Activated T-cell treated with anti-CD3 and anti-CD28 coated beads, Interleukin-2, amount 50 U/mL, for 72 hours (primary cell): ENCODE results near the gene ZCCHC2. TPM values are rescaled to one million over a fixed set of nuclear protein-coding genes. Genes with fewer than 3 reads are reported as not detected.
A peak's percentile ranks its signal among the peaks of the same experiment; 100 is the strongest.

Experiments used
- ATAC-seq, 2 donors: fragments of 150-1000 bp; cut with Tn5 transposase; replicated peaks in 1 of 2; 2 replicates each; pipeline ENCODE4 v1.10.0; 2021; ENCODE audit warnings: moderate library complexity in 2 of 2, mild to moderate bottlenecking in 1 of 2
- DNase-seq, 2 donors: peaks; one replicate each; pipeline ENCODE4 v3.0.0; 2021 to 2022; ENCODE audit warnings: mixed read lengths in 1 of 2
- H3K27ac Mint-ChIP-seq: one replicate; pipeline ENCODE4 v1.8.0; 2022; ENCODE audit warnings: mild to moderate bottlenecking, moderate library complexity, mixed read lengths
- H3K27me3 Mint-ChIP-seq: one replicate; pipeline ENCODE4 v1.8.0; 2022; ENCODE audit warnings: low read depth, mixed read lengths
- H3K36me3 Mint-ChIP-seq, 2 donors: one replicate each; pipeline ENCODE4 v1.8.0; 2022; ENCODE audit warnings: mixed read lengths in 2 of 2, mild to moderate bottlenecking in 1 of 2; ENCODE audit not compliant: insufficient read depth in 2 of 2
- H3K4me1 Mint-ChIP-seq: one replicate; pipeline ENCODE4 v1.8.0; 2022; ENCODE audit warnings: low read depth, mixed read lengths
- H3K4me3 Mint-ChIP-seq, 2 donors: one replicate each; pipeline ENCODE4 v1.8.0; 2022; ENCODE audit warnings: mild to moderate bottlenecking in 2 of 2, mixed read lengths in 2 of 2, moderate library complexity in 2 of 2
- H3K9me3 Mint-ChIP-seq, 2 donors: one replicate each; pipeline ENCODE4 v1.8.0; 2022; ENCODE audit warnings: mixed read lengths in 2 of 2
- total RNA-seq, 2 donors: library from RNA; stranded (reverse); gene quantifications; one replicate each; pipeline ENCODE4 v1.2.3, GENCODE V29; 2022

The ZCCHC2 gene
- total RNA-seq, 2 donors from 2014 or later = 38.7 to 42.6 TPM

GRCh38 chr18:62596145-62597005 lies 73.5 kb downstream of the ZCCHC2 start:
- peak overlapping the region; percentile 69 to 76 for H3K4me3 Mint-ChIP-seq
- H3K9me3 Mint-ChIP-seq = peaks cover 0 to 1% of the 10 kb centered on the region in 2 donors
- peak; percentile 53 to 56 for ATAC-seq

GRCh38 chr18:62601871-62602270 lies 79.0 kb downstream of the ZCCHC2 start:
- DNase-seq (no peak), ATAC-seq (no peak)
- Mint-ChIP-seq H3K4me1 (peaks cover 5% of the 10 kb centered on the region), H3K27ac (no peak overlapping the region), H3K27me3 (peaks cover 67% of the 10 kb centered on the region), H3K4me3 (no peak overlapping the region), H3K36me3 (no peaks in the 10 kb centered on the region), H3K9me3 (no peaks in the 10 kb centered on the region)

More at GRCh38 chr18:62596145-62597005, 73.5 kb downstream of the ZCCHC2 start:
- DNase-seq = peak; percentile 8 to 18
- Mint-ChIP-seq H3K27me3 (peaks cover 54% of the 10 kb centered on the region), H3K27ac (no peak overlapping the region), H3K36me3 (peaks cover 0 to 1% of the 10 kb centered on the region in 2 donors), H3K4me1 (peaks cover 6% of the 10 kb centered on the region)

DNA sequence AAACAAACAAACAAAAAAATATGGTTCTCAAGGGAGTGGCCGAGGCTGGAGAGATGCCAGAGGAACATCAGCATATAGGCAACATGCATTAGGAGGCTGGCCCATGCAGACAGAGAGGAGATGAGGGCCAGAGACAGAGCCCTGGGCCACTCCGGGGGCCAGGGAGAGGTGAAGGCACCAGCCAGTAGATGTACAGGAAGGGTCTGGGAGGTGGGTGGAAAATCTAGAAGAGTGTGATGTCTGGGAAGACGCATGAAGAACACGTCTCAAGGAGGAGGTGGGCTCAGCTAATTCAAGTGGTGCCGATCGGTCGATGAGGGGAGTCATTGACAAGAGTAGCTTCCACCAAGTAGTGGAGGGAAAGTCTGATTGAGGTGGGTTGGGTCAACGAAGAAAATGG lies 79.9 kb downstream of the ZCCHC2 start:
- H3K36me3 Mint-ChIP-seq = no peaks in the 10 kb centered on the region
- ATAC-seq (no peak), DNase-seq (no peak)
- no peaks in the 10 kb centered on the region for H3K9me3 Mint-ChIP-seq
- H3K4me1 Mint-ChIP-seq = no peaks in the 10 kb centered on the region
- H3K4me3 Mint-ChIP-seq = no peak overlapping the region
- peaks cover 59% of the 10 kb centered on the region for H3K27me3 Mint-ChIP-seq
- no peak overlapping the region for H3K27ac Mint-ChIP-seq

DNA sequence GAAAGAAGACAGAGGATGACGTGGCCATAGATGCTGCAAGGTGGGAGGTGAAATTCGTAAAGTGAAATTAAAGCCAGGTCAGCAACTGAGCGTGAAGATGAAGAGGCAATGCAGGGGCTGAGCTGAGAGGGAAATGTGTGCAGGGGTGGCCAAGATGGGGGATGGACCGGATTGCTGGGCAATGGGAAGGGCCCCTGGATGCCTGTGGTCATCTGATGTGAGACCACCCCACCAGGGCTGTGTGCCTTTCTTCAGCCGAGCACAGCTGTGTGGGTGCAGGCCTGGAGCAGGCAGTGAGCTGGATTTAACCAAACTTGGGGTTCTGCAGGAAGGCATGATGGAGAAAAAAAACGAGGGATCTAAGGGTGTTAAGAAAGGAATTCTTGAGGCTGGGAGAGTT lies 80.4 kb downstream of the ZCCHC2 start:
- H3K4me3 Mint-ChIP-seq = no peak overlapping the region
- peaks cover 54% of the 10 kb centered on the region for H3K27me3 Mint-ChIP-seq
- no peaks in the 10 kb centered on the region for H3K36me3 Mint-ChIP-seq
- no peak for ATAC-seq
- no peaks in the 10 kb centered on the region for H3K9me3 Mint-ChIP-seq
- no peaks in the 10 kb centered on the region for H3K4me1 Mint-ChIP-seq
- DNase-seq = no peak
- no peak overlapping the region for H3K27ac Mint-ChIP-seq

DNA sequence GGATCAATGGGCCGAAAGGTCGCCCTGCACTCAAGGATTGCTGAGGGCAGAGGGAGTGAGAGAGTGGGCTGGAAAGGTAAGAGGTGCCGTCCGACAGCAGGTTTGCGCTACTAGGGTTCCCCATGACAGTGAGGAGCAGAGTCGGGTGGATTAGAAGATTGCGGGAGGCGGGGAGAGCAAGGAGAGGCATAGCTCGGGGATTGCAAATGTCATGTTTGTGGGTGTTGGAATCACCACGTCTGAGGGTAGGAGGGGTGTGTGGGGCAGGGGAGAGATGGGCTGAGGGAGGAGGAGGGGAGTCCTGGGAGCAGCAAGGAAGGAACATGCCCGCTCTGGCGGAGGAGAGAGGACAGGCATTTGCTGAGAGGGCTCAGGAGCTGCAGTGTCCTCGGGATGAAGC lies 81.2 kb downstream of the ZCCHC2 start:
- no peak overlapping the region for H3K27ac Mint-ChIP-seq
- no peaks in the 10 kb centered on the region for H3K9me3 Mint-ChIP-seq
- no peak for DNase-seq
- no peaks in the 10 kb centered on the region for H3K36me3 Mint-ChIP-seq
- H3K4me3 Mint-ChIP-seq = no peak overlapping the region
- H3K27me3 Mint-ChIP-seq = peaks cover 47% of the 10 kb centered on the region
- H3K4me1 Mint-ChIP-seq = no peaks in the 10 kb centered on the region
- ATAC-seq = no peak

DNA sequence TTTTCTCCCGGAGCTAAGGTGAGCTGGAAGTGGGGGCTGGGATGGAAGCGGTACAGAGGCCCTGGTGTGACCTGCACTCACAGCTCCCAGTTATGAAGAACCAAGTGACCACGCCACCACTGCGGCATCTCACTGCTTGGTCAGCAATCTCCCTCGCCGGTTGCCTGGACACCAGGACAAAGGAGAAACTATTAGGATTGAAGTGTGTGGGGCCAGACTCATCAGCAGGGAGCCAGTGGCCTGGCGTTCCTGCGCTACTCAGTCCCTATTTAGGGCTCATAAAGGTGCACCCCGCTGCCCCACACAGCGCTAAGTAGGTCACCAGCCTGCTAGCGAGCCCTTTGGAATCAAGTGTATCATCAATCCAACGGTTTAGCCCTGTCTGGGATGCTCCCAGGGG lies 82.9 kb downstream of the ZCCHC2 start:
- ATAC-seq = no peak
- Mint-ChIP-seq H3K27me3 (peaks cover 40% of the 10 kb centered on the region), H3K36me3 (no peaks in the 10 kb centered on the region), H3K4me1 (no peaks in the 10 kb centered on the region), H3K4me3 (no peak overlapping the region), H3K9me3 (no peaks in the 10 kb centered on the region), H3K27ac (no peak overlapping the region)
- no peak for DNase-seq

DNA sequence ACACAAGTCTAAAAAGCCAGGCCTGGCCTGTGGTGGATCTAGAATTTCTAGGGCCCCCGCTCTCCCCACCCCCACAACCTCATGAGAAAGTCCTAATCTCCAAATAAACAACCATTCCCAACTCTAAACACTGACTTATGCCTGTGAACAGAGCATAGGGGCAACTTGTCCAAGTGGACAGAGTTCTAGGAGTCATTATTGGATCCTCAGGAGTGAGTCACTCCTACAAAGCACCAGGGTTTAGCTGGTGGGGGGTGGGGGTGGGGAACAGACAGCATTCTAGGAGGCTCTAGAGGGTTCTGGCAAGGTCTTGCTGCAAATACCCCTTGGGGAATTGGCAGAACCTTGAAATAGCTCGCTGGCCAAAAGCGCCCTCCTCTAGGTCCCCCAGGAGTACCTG lies 83.3 kb downstream of the ZCCHC2 start:
- Mint-ChIP-seq H3K4me3 (no peak overlapping the region), H3K27ac (no peak overlapping the region), H3K4me1 (no peaks in the 10 kb centered on the region), H3K9me3 (no peaks in the 10 kb centered on the region), H3K36me3 (no peaks in the 10 kb centered on the region), H3K27me3 (peaks cover 38% of the 10 kb centered on the region)
- DNase-seq = no peak
- no peak for ATAC-seq

DNA sequence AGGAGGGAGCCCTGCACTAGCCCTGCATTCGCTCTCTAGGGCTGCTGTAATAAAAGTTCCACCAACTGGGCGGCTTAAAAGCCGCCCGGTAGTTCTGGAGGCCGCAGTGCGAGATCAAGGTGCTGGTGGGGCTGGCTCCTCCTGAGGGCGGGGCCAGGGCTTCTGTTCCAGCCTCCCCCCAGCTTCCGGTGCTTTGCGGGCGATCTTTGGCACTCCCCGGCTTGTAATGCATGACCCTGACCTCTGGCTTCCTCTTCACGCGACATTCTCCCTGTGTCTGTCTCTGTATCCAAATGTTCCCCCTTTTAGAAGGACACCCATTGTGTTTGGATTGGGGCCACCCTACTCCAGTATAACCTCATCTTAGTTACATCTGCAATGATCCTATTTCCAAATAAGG lies 84.5 kb downstream of the ZCCHC2 start:
- no peak overlapping the region for H3K27ac Mint-ChIP-seq
- no peak for ATAC-seq
- peaks cover 31% of the 10 kb centered on the region for H3K27me3 Mint-ChIP-seq
- no peak overlapping the region for H3K4me3 Mint-ChIP-seq
- no peaks in the 10 kb centered on the region for H3K4me1 Mint-ChIP-seq
- no peaks in the 10 kb centered on the region for H3K9me3 Mint-ChIP-seq
- no peak for DNase-seq
- no peaks in the 10 kb centered on the region for H3K36me3 Mint-ChIP-seq

- Mint-ChIP-seq H3K27ac (no peak overlapping the region), H3K4me3 (no peak overlapping the region), H3K36me3 (no peaks in the 10 kb centered on the region), H3K9me3 (no peaks in the 10 kb centered on the region), H3K4me1 (no peaks in the 10 kb centered on the region), H3K27me3 (peaks cover 32% of the 10 kb centered on the region)
- no peak for ATAC-seq
- DNase-seq = no peak
These were observed 85.0 kb downstream of the ZCCHC2 start for GRCh38 chr18:62607708-62608428.

- Mint-ChIP-seq H3K27me3 (peaks cover 25% of the 10 kb centered on the region), H3K27ac (no peak overlapping the region), H3K4me1 (no peaks in the 10 kb centered on the region), H3K9me3 (no peaks in the 10 kb centered on the region), H3K4me3 (no peak overlapping the region), H3K36me3 (no peaks in the 10 kb centered on the region)
- ATAC-seq (no peak), DNase-seq (no peak)
These were observed 86.9 kb downstream of the ZCCHC2 start for GRCh38 chr18:62609764-62610163.

DNA sequence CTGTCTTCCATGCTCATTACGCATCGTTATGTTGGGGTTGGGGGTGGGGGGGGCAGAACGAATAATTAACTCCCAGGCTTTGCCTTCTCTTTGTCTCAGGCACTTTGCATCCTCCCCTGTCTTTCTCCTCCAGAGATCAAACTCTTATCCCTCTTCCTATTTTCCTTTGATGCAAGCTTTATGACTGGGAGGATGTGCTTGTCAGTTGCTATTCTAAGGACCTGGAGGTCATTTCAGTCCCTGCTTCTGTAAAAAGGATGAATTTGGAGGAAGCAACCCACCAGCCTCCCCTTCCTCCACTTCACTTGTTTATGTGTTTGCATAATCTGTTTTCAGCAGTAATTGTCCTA lies 87.5 kb downstream of the ZCCHC2 start:
- Mint-ChIP-seq H3K4me3 (no peak overlapping the region), H3K9me3 (no peaks in the 10 kb centered on the region), H3K4me1 (no peaks in the 10 kb centered on the region), H3K27me3 (peaks cover 31% of the 10 kb centered on the region), H3K27ac (no peak overlapping the region), H3K36me3 (no peaks in the 10 kb centered on the region)
- no peak for DNase-seq
- ATAC-seq = no peak

- Mint-ChIP-seq H3K4me1 (no peaks in the 10 kb centered on the region), H3K36me3 (no peaks in the 10 kb centered on the region), H3K4me3 (no peak overlapping the region), H3K9me3 (no peaks in the 10 kb centered on the region), H3K27ac (no peak overlapping the region), H3K27me3 (peaks cover 31% of the 10 kb centered on the region)
- DNase-seq (no peak), ATAC-seq (no peak)
These were observed 88.0 kb downstream of the ZCCHC2 start for GRCh38 chr18:62610701-62611411.
